Measurements from ENCODE around the gene ALG12. TPM values are rescaled to one million over a fixed set of nuclear protein-coding genes. Genes with fewer than 3 reads are reported as not detected.

Gene ALG12
- total RNA-seq, 4 donors from 2014 or later = 17.3 to 25.5 (median 22.1) TPM

GRCh38 chr22:49955581-49956417 lies 37.6 kb upstream of the ALG12 start:
- DNase-seq = no peak
- no peaks in the 10 kb centered on the region for H3K27me3 ChIP-seq
- H3K36me3 ChIP-seq = no peaks in the 10 kb centered on the region
- H3K27ac ChIP-seq = no peak overlapping the region
- no peaks in the 10 kb centered on the region for H3K9me3 ChIP-seq
- H3K4me3 ChIP-seq = no peak overlapping the region
- TF ChIP-seq, protein P1, sequence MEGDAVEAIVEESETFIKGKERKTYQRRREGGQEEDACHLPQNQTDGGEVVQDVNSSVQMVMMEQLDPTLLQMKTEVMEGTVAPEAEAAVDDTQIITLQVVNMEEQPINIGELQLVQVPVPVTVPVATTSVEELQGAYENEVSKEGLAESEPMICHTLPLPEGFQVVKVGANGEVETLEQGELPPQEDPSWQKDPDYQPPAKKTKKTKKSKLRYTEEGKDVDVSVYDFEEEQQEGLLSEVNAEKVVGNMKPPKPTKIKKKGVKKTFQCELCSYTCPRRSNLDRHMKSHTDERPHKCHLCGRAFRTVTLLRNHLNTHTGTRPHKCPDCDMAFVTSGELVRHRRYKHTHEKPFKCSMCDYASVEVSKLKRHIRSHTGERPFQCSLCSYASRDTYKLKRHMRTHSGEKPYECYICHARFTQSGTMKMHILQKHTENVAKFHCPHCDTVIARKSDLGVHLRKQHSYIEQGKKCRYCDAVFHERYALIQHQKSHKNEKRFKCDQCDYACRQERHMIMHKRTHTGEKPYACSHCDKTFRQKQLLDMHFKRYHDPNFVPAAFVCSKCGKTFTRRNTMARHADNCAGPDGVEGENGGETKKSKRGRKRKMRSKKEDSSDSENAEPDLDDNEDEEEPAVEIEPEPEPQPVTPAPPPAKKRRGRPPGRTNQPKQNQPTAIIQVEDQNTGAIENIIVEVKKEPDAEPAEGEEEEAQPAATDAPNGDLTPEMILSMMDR (IDR thresholded peaks at IDR 0.05) = no peak
- no peak for TF ChIP-seq POLR2A (IDR thresholded peaks at IDR 0.05)
- H3K4me1 ChIP-seq = peaks cover 6 to 36% (median 11%) of the 10 kb centered on the region in 4 donors

- no peaks in the 10 kb centered on the region for H3K27me3 ChIP-seq
- no peaks in the 10 kb centered on the region for H3K9me3 ChIP-seq
- no peaks in the 10 kb centered on the region for H3K36me3 ChIP-seq
- DNase-seq = no peak
- no peak overlapping the region for H3K4me3 ChIP-seq
- TF ChIP-seq, protein P1 (IDR thresholded peaks at IDR 0.05) = no peak
- H3K4me1 ChIP-seq = peaks cover 6 to 42% (median 14%) of the 10 kb centered on the region in 4 donors
- H3K27ac ChIP-seq = no peak overlapping the region
These were observed 36.8 kb upstream of the ALG12 start for GRCh38 chr22:49954991-49955580.

- no peak for TF ChIP-seq POLR2A (IDR thresholded peaks at IDR 0.05)
- TF ChIP-seq, protein P1 (IDR thresholded peaks at IDR 0.05) = no peak
- H3K4me3 ChIP-seq = no peak overlapping the region
- H3K27me3 ChIP-seq = no peaks in the 10 kb centered on the region
- no peak for DNase-seq
- no peaks in the 10 kb centered on the region for H3K36me3 ChIP-seq
- no peak overlapping the region for H3K27ac ChIP-seq
- H3K4me1 ChIP-seq = peaks cover under 1 to 43% (median 16%) of the 10 kb centered on the region in 4 donors
- no peaks in the 10 kb centered on the region for H3K9me3 ChIP-seq
These were observed 36.1 kb upstream of the ALG12 start for GRCh38 chr22:49954354-49954753.

DNA sequence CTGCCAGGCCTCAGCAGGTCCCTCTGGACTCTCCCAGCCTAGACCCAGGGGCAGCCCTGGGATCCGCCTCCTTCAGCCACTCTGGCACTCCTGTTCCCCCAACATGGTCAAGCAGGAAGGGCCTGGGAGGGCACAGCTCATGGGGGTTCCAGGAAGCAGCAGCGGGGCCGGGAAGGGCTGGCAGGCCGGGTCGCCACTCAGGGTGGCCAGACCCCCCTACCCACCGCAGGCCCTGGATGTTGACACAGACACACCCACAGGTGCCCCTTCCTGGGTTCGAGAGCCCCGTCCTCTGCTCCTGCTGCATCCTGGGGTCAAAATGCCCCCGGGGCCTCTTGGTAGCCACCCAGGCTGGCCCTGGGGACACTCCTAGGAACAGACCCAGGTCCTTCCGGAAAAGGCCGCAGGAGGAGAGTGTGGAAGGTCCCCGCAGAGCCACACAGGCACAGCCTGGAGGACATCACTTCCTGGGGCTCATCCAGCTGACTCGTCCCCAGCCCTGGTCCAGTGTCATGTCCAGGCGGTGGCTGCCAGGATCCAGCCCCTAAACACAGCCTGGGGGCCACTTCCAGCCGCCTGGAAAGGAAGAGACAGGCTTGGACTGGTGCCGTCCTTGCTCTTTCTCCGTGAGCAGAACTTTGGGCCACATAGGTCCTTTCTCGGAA lies 35.6 kb upstream of the ALG12 start:
- no peaks in the 10 kb centered on the region for H3K27me3 ChIP-seq
- no peak for DNase-seq
- H3K27ac ChIP-seq = no peak overlapping the region
- H3K36me3 ChIP-seq = no peaks in the 10 kb centered on the region
- H3K4me3 ChIP-seq = no peak overlapping the region
- no peak for TF ChIP-seq POLR2A (IDR thresholded peaks at IDR 0.05)
- TF ChIP-seq, protein P1 (IDR thresholded peaks at IDR 0.05) = no peak
- H3K4me1 ChIP-seq = peaks cover 0 to 38% (median 13%) of the 10 kb centered on the region in 4 donors
- H3K9me3 ChIP-seq = no peaks in the 10 kb centered on the region

- Histone ChIP-seq H3K36me3 (no peaks in the 10 kb centered on the region), H3K4me3 (no peak overlapping the region), H3K4me1 (peaks cover 0 to 36% (median 13%) of the 10 kb centered on the region in 4 donors), H3K27me3 (no peaks in the 10 kb centered on the region), H3K9me3 (no peaks in the 10 kb centered on the region), H3K27ac (no peak overlapping the region)
- TF ChIP-seq, protein P1 (IDR thresholded peaks at IDR 0.05) = no peak
- TF ChIP-seq POLR2A (IDR thresholded peaks at IDR 0.05) = no peak
- no peak for DNase-seq
These were observed 34.9 kb upstream of the ALG12 start for GRCh38 chr22:49953027-49953679.

Measured in Peyer's patch (tissue), 4 donors.